AG08396 (cell line): Measurements from ENCODE around the gene CPT1B.
"Not testable (repeated sequence)": the region's sequence is repeated elsewhere in the genome, so short reads cannot be mapped to it uniquely, and the experiment has no call there.

ENCODE experiments used
- DNase-seq: peaks from one replicate; pipeline ENCODE4 v3.0.0; 2012; ENCODE audit warnings: low spot score, mixed read lengths

CPT1B gene

DNA sequence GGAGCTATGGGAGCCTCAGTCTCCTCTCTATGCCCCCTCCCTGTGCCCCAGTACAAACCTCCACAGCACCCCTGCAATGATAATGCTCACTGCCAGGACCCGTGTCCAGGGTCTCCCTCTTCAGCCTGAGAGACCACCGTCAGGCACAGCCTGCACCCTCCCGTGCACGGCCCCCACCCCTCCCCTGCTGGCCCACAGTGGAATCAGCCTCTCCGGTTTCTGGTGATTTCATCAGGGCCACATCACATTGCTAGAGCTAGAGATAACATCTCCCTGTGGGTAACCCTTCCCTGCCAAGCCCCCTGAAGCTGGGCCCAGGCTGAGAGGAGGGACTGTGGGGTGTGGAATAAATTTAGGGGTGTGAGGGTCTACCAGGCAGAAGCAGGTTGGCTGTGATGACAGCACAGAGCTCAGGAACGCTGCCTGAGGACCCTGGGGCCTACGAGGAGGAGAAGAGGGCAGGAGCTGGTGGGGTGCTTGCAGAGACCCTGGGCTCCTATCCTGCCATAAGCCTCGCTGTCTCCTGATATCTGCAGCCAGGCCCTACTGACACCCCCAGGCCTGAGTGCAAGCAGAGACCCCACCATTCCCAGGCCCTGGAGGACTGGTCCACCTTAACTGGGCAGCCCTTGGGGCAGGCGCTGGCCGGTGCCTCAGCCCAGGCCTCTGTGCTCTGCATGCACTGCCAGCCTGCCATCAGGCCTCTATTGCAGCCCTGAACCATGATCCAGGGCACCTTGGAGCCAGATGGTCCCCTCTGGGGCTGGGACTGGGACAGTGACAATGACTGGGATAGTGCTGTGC lies 32.5 kb downstream of the CPT1B start, which contains the start of gene KLHDC7B:
TSS of gene KLHDC7B (plus strand) at position 378 of the 804 bp plus-strand sequence. CDS start at position 723, 345 bp downstream.
- DNase-seq = no peak

DNA sequence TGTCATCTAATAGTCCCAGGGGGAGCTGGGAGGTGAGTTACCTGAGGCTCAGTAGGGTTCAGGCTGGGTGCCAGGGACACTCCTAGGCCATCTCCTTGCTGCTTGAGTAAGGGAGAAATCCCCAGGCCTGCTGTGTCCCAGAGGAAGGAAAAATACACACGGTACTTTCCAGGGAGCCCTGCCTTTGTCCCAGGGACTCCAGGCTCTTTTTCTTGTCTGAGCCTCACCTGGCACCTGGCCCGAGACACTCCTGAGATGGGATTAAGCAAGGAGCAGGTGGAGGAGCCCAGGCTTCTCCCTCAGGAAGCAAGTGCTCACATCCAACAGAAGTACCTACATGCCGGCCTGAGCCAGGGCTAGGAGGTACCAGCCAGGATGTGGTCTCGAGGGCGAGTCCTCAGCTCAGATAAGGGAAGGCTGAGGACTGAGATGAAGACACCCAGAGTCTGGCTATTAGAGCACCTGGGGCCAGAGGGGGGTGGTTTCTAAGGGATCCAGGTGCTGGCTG lies 33.4 kb downstream of the CPT1B start:
- DNase-seq = no peak

DNA sequence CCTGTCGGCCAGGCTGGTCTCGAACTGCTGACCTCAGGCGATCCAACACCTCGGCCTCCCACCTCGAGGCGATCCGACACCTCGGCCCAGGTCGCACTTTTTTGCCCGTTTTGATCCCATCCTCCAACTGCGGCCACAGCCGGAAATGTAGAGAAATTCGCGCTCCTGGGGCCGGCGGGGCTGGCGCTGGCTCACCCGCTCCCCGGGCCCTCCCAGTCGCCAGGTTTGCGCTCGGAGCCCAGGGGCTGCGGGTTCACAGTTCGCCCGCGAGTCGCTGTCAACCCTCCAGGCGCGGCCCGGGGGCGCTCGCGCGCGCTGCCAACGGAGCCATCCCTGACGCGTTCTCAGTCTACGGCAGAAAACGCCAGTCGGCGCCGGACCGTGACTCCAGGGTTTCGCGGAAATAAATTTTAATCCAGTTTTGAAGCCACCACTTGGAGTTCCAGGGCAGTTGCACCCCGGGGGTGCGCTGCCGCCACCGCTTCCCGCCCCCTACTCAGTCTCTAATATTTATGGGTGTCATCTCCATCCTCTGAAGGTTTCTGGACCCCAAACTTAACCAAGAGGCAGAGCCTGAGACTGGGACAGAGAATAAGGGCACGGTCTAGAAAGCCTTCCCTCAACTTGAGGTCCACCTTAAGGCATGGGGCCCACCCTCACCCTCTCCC lies 34.0 kb downstream of the CPT1B start:
- peak; percentile 86 for DNase-seq

DNA sequence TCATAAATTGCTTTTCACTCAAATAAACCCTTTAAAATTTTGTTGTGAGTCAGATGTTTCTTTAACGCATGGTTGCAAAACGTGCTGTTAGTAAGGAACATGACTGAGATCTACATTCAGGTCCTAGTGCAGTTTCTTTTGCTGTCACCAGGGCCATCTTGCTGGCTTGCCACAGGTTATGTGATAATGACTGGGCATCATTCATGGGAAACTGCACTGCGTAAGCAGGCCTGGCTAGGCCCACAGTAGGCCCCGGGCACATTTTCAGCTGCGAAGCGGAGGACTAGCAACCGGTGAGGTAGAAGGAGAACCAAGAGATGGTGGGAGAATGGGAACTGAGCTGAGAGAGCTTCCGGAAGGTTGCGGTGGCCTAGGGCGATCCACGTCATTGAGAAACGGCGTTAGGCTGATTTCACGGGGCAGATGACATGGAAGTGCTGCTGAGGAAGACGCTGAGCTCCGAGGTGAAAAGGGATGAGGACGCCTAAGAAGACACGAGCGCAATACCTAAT lies 35.8 kb downstream of the CPT1B start:
- DNase-seq = no peak

DNA sequence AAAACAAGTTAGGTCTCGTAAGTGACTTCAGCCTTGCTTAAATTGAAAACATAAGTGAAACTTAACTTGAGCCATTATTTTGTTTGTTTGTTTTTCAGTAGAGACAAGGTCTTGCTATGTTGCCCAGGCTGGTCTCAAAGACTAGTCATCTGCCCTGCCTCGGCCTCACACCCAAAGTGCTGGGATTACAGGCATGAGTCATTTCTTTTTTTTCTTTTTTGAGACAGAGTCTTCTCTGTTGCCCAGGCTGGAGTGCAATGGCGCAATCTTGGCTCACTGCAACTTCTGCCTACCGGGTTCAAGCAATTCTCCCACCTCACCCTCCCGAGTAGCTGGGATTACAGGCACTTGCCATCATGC lies 36.6 kb downstream of the CPT1B start:
- peak; percentile 75 for DNase-seq

DNA sequence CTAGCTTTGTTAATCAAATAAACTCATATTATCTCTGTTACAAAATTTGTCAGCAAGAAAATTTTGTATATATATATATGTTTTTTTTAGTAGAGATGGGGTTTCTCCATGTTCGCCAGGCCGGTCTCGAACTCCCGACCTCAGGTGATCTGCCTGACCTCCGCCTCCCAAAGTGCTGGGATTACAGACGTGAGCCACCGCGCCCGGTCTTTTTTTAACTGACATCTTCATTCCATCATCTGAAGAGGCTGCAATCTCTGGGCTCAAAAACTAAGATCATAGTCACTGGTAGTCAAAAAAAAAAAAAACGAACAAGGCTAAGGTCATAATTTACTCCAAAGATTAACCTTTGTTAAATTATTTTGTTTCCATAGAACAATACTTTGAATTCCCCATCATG lies 37.8 kb downstream of the CPT1B start:
- no peak for DNase-seq

DNA sequence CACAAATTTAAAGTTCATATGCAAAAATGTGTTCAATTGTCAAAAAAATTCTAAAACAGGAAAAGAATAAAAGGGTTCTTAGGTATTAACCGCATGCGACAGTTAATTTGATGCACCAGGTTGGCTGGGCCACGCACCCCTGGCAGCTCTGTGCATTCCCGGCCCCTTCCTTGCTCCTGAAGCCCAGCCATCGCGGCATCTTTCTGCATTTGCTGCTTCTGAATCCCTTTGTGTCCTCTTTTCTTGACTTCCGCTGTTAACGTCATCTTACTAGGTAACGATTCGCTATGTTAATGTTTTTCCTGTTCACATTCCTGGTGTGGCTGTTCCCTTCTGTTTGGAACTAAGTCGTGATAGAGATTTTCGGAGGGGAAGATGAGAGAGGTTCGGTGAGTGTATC lies 40.5 kb downstream of the CPT1B start:
- no peak for DNase-seq

DNA sequence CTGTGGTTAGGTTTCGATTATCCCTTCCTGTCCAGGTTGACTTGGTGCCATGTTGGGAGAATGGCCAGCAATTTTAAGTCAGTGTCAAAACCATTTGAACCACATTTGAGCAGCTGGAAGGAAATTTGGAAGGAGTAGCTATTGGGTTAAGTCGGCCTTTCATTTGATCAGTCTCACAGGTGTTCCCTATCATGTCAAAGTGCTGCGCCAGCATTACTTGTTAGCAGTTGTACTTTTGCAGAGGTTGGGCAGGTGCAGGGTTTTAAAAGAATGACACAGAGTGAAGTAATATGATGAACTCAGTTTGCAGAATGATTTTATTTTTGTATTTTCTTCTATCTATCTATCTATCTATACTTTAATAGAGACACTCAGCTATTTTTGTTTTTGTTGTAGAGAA lies 42.0 kb downstream of the CPT1B start:
- DNase-seq = no peak

DNA sequence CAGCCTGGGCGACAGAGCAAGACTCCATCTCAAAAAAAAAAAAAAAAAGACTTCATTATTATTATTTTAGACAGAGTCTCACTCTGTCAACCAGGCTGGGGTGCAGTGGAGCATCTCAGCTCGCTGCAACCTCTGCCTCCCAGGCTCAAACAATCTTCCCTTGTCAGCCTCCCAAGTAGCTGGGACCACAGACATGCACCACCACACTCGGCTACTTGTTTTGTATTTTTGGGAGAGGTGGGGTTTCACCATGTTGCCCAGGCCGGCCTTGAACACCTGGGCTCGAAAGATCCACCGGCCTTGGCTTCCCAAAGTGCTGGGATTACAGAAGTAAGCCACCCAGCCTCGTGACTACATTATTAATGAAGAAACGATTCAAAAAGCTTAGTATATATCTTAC lies 43.1 kb downstream of the CPT1B start:
- no peak for DNase-seq

DNA sequence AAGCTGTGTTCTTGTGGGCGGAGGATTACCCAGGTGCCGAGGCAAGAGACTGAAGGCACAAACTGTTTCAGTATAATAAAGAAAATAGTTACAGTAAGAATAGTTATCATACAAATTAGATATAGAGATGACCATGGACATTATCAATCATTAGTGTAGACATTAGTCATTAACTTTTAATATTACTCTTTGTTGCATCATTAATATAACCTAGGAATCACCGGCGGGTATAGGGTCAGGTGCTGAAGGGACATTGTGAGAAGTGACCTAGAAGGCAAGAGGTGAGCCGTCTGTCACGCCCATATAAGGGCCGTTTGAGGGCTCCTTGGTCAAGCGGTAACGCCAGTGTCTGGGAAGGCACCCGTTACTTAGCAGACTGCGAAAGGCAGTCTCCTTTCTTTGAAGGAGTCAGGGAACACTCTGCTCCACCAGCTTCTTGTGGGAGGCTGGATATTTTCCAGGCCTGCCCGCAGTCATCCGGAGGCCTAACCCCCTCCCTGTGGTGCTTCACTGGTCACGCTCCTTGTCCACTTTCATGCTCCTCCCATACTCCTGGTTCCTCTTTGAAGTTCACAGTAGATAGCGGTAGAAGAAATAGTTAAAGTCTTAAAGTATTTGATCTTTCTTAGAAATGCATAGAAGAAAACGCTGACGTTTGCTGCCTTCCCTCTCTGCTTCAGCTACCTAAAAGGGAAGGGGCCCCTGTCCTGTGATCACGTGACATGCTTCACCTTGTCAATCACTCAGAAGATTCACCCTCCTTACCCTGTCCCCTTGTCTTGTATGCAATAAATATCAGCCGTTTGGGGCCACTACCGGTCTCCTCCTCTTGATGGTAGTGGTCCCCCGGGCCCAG lies 44.1 kb downstream of the CPT1B start:
- not testable (repeated sequence) for DNase-seq

DNA sequence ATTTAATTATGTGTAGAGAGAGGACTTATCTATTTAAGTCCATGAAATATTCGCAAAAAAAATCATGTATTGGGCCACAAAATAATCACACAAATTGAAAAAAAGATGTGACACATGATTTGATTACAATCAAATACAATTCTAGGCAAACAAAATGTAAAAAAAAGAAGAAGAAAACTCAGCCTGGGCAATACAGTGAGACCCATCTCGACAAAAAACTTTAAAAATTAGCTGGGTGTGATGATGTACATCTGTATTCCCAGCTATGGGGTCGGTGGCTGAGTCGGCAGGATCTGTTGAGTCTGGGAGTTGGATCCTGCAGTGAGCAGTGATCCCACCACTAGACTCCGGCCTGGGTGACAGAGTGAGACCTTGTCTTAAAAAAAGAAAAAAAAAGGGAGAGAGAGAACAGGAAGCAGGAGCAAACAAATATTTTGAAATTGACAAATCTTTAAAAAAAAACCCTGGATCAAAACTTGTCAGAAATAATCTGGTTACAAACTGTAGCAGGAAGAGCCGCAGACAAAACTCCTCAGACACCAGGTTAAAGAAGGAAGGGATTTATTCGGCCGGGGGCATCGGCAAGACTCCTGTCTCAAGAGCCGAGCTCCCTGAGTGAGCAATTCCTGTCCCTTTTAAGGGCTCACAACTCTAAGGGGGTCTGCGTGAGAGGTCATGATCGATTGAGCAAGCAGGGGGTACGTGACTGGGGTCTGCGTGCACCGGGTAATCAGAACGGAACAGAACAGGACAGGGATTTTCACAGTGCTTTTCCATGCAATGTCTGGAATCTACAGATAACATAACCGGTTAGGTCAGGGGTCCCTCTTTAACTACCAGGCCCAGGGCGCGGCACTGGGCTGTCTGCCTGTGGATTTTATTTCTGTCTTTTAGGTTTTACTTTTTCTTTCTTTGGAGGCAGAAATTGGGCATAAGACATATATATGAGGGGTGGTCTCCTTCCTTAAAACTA lies 45.1 kb downstream of the CPT1B start:
- no peak for DNase-seq

DNA sequence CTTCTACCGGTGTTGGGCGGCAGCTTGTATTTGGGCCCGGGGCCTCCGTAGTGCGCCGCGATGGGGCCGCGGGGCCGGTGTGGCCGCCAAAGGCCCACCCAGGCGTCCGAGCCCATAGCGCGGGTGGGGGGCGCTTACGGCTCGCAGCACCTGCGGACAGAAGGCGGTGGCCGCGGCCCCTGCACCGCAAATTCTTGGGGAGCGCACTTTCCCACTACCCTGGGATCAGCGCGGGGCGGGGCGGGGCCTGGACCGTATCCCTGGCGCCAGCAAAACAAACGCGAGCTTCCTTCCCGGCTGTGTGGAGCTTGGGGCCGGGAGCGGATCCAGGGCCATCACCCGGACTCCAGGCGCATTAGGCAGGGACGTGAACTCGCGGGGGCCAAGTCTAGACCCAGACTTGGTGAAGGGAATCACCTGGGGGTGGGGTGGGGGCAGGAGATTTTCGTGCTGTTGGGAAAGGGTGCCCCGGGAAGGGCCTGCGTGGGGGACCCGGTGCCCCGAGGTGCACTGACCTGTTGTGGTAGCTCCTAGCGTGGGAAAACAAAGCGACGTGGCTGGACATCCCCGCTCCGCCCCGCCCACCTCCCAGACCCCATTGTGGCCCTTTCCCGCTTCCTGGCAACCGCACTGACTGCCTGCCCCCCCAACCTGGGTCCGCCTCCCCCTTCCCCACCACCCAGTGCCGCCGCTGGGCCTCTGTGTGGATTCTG lies 46.1 kb downstream of the CPT1B start:
- peak; percentile 85 for DNase-seq

DNA sequence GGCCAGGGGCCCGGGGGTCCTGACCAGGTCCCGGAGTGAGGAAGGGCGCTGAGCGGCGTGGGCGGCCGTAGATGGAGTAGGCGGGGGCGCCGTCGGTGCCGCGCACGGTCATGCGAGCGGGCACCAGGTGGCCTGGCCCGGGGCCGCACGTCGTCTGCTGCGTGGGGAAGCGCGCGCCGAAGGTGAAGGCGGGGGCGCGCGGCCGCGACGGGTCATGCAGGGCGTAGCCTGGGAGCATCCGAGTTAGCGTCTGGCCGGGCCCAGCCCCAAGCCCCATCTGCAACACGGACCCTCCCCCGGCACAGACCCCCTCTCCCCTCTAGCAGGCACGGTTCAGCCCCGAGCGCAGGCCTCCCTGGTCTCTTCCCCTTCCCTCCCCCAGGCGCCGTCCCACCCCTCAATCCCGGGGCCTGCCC lies 46.7 kb downstream of the CPT1B start:
- DNase-seq = no peak

DNA sequence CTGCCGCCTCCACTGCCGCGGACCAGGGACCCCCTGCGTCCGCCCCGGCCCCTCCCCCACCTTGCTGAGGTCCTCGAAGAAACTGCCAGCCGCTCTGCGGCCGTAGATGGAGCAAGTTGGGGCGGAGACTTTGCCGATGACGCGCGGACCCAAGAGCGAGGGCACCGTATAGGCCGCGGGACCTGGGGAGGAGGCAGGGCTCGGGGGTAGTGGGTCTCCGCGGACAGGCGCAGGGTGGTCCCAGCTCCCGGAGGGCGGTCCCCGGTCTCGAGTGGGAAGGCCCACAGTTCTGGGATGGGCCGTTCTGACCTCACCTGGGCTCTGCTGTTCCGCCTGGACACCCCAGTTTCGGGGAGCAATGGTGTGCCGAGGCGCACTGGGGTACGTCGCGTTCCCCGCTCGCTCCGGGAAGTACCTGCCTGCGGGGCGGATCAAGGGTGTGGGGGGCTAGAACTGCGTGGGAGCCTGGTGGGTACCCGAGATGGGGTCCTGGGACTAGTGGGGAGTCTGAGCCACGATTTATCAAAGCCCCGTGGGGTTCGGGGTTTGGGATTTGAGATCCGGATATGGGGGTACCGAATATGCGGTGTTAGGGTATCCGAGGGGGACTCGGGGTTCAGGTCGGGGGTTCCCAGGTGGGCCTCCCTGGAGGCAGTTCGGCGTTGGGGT lies 47.2 kb downstream of the CPT1B start:
- DNase-seq = peak; percentile 81

DNA sequence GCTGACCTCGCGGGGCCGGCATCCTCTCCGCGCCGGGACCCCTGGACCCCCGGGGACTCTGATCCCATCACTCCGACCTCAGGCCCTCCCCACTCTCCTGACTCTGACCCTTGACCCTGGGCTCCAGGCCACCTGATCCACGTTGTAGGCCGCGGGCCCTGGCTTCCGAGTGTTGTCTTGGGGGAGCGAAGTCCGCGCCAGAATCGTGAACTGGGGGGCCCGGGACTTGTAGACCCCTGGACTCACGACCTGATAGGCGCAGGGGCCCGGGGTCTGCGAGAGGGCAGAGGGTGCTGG lies 47.7 kb downstream of the CPT1B start:
- DNase-seq = no peak

DNA sequence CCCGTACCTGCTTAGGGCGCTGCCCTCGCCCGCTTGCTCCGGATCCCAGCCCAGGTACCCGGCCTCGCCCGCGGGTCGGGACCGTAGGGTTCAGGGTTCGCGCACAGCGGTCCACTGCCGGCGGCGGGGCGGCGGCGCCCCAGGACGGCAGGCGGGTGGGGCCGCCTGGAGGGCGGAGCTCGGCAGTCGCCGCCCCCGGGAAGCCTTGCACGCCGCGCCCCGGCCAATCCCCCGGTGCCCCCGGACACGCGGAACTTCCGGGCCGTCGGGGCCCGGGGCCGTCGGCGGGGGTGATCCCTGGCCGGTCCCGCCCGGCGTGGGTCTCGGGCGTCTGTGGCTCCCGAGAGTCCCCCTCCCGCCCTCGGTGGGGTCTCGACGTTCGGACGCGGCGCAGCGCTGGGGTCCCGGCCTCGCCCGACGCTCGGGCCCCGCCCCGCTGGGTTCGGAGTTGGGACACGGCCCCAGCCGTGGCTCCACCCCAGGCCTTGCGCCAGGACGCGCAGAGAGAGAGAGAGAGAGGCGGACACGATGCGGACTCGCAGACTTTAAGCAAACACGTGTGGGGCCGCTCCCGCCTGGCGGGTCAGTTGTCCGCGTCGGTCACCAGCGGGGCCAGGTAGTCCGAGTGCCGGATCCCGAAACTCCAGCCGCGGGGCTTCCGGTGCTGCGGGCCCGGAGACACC lies 48.2 kb downstream of the CPT1B start, which contains the start of gene TYMP:
TSS of gene TYMP (minus strand) at position 116 of the 683 bp plus-strand sequence. CDS start 303 bp downstream, outside the sequence.
- DNase-seq = peak; percentile 77

DNA sequence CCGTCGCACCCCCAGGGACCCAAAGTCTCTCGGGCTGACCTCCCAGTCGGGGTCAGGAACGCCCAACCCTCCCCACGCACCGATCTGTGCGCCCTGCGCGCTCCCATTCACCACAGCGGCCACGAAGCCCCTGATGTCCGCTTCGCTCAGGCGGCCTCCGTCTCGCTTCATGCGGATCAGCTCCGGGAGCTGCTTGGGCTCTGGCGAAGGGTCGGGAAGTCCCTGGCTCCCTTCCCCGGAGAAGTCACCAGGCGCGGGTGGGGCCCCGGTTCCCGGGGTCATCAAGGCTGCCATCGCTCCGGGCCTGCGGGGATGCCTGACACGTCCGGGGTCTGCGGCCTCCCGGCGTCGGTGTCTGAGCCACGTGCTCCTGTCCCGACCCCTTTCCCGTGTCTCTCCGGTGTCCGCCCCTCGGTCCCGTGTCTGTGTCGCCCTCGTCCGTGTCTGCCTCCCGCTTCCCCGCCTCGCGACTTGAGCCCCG lies 48.8 kb downstream of the CPT1B start:
- no peak for DNase-seq

DNA sequence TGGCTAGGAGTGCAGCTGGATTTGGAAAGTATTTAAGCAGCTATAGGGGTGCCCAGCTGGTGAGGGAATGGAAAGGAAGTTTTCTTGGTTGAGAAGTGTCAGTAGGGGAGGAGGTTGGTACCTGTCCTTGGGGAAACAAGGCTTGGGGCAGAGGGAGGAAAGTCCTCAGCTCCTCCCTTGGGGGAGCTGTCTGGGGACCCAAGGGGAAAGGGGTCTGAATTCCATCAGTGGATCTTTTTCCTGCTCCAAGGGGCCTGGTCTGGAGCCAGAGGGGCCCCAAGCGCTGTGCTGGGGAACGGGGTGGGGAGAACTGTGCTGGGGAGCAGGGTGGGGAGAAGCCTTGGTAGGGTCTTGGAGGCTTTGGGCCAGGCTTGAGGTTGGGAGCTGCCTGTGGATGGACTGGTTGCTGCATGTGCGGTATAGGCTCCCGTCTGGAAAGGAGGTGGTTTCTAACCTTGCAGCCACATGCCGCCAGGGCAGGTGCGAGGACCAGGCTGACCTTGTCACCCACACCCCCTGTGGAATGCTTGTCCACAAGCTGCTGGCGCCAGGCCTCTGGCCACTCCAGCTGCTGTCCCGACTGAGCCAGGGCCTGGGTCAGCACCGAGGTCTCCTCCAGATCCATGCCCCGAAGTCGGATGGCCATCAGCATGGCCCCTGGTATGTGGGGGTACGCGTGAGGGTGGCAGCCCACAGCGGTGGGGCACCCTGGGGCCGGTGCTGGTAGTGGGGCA lies 49.4 kb downstream of the CPT1B start:
- DNase-seq = no peak
